Activated effector memory CD4-positive, alpha-beta T cell treated with anti-CD3 and anti-CD28 coated beads, Interleukin-2, amount 50 U/mL, for 16 hours (primary cell): ENCODE data around the gene SCAF11.
A peak's percentile ranks its signal among the peaks of the same experiment; 100 is the strongest.
"Not testable (repeated sequence)": the region's sequence is repeated elsewhere in the genome, so short reads cannot be mapped to it uniquely, and the experiment has no call there.

Source experiments
- DNase-seq: peaks from one replicate; pipeline ENCODE4 v3.0.0-alpha.2; 2020

SCAF11 gene, protein sequence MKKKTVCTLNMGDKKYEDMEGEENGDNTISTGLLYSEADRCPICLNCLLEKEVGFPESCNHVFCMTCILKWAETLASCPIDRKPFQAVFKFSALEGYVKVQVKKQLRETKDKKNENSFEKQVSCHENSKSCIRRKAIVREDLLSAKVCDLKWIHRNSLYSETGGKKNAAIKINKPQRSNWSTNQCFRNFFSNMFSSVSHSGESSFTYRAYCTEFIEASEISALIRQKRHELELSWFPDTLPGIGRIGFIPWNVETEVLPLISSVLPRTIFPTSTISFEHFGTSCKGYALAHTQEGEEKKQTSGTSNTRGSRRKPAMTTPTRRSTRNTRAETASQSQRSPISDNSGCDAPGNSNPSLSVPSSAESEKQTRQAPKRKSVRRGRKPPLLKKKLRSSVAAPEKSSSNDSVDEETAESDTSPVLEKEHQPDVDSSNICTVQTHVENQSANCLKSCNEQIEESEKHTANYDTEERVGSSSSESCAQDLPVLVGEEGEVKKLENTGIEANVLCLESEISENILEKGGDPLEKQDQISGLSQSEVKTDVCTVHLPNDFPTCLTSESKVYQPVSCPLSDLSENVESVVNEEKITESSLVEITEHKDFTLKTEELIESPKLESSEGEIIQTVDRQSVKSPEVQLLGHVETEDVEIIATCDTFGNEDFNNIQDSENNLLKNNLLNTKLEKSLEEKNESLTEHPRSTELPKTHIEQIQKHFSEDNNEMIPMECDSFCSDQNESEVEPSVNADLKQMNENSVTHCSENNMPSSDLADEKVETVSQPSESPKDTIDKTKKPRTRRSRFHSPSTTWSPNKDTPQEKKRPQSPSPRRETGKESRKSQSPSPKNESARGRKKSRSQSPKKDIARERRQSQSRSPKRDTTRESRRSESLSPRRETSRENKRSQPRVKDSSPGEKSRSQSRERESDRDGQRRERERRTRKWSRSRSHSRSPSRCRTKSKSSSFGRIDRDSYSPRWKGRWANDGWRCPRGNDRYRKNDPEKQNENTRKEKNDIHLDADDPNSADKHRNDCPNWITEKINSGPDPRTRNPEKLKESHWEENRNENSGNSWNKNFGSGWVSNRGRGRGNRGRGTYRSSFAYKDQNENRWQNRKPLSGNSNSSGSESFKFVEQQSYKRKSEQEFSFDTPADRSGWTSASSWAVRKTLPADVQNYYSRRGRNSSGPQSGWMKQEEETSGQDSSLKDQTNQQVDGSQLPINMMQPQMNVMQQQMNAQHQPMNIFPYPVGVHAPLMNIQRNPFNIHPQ (N-terminal part only)

GRCh38 chr12:45990468-45991283, at the start of gene SCAF11:
Gene SCAF11 (minus strand): TSS chr12:45990574. CDS start chr12:45964167, 26,407 bp downstream.
- DNase-seq: peak; percentile 100

DNA sequence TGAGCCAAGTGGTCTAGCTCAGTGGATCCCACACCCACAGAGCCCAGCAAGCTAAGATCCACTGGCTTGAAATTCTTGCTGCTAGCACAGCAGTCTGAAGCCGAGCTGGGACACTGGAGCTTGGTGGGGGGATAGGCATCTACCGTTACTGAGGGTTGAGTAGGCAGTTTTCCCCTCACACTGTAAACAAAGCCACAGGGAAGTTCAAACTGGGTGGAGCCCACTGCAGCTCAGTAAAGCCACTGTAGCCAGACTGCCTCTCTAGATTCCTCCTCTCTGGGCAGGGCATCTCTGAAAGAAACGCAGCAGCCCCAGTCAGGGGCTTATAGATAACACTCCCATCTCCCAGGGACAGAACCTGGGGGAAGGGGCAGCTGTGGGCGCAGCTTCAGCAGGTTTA, 46.7 kb upstream of the SCAF11 start:
- not testable (repeated sequence) for DNase-seq

- no peak for DNase-seq
Observed at GRCh38 chr12:46027172-46027571, 36.8 kb upstream of the SCAF11 start.

- no peak for DNase-seq
Observed at GRCh38 chr12:46024099-46024498, 33.7 kb upstream of the SCAF11 start.

DNA sequence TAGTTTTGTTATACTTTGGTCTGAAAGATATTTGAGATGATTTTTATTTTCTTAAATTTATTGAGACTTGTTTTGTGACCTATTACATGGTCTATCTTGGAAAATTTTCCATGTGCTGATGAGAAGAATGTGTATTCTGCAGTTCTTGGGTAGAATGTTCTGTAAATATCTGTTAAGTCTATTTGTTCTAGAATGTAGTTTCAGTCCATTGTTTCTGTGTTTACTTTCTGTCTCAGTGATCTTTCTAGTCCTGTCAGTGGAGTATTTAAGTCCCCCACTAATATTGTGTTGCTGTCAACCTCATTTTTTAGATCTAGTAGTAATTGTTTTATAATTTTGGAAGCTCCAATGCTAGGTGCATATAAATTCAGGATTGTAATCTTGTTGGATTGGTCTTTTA, 30.4 kb upstream of the SCAF11 start:
- no peak for DNase-seq

DNA sequence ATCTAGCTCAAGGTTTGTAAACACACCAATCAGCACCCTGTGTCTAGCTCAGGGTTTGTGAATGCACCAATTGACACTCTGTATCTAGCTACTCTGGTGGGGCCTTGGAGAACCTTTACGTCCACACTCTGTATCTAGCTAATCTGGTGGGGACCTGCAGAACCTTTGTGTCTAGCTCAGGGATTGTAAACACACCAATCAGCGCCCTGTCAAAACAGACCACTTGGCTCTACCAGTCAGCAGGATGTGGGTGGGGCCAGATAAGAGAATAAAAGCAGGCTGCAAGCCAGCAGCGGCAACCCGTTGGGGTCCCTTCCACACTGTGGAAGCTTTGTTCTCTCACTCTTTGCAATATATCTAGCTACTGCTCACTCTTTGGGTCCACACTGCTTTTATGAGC, 28.3 kb upstream of the SCAF11 start:
- not testable (repeated sequence) for DNase-seq

GRCh38 chr12:46017866-46018375, 27.5 kb upstream of the SCAF11 start:
- DNase-seq: not testable (repeated sequence)

DNA sequence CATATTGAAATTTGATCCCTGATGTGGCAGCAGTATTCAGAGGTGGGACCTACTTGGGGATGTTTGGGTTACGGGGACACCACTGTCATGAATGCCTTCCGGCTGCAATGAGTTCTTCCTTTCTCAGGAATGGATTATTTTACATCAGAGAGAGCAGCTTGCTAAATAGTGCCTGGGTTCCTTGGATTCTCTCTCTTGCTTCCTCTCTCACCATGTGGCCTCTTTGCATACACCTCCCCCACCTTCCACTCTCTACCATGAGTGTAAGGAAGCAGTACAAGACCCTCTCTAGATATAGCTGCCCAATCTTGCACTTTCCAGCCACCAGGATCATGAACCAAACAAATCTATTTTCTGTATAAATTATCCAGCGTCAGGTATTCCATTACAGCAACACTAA, 15.4 kb upstream of the SCAF11 start:
- no peak for DNase-seq

DNA sequence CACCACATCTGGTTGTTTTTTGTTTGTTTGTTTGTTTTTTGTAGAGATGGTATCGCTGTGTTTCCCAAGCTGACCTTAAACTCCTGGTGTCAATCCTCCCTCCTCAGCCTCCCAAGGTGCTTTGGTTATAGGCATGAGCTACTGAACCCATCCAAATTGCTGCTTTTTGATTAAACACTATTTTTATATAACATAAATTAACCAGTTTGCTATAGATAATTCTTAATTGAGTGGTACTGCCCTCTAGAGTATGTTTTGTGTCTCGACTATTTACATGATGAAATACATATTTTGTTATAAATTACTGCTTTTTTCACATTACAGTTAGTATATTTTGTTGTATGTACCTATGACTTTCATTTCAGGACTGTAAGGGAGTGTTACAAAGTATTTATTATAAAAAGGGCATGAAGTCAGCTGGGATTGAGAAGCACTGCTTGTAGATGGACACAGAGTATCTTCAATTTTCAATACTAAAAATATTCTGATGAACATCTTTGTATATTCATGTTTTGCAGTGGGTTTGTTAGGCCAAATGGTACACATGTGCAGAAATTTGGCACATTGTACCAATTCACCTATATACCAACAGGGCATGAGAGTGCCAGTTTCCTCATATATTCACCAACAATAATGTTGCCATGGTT, 14.9 kb upstream of the SCAF11 start:
- no peak for DNase-seq

DNA sequence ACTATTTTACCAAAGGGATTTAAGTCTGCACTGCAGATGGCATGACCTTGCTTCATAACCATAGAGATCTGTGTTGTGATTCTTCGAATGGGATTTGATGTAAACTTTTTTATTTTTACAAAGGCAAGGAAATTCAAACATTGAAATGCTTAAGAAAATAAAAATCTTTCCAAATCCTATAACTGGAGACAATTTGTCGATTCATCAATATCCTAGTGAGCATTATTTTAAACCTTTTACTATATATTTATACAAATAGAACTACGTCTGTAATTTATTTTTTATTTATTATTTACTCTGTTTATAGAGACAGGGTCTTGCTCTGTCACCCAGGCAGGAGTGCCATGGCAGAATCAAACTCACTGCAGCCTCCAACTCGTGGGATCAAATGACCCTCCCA, 14.3 kb upstream of the SCAF11 start:
- no peak for DNase-seq

- not testable (repeated sequence) for DNase-seq
Observed at GRCh38 chr12:46000076-46000475, 9.7 kb upstream of the SCAF11 start.

DNA sequence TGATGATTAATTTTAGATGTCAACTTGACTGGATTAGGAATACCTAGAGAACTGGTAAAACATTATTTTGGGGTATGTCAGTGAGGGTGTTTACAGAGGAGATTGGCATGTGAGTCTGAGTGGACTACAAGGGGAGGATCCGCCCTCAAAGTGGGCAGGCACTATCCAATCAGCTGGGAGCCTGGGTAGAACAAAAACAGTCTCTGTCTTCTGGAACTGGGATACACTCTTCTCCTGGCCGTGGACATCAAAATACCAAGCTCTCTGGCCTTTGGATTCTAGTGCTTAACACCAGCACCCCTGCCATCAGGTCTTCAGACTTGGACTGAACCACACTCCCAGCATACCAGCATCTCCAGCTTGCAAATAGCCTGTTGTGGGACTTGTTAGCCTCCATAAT, 4.4 kb upstream of the SCAF11 start:
- DNase-seq: no peak

- DNase-seq: peak; percentile 89
Observed at GRCh38 chr12:45991284-45992249, 1.2 kb upstream of the SCAF11 start.

- peak; percentile 83 for DNase-seq
Observed at GRCh38 chr12:45989721-45990467, 480 bp downstream of the SCAF11 start.

- no peak for DNase-seq
Observed at GRCh38 chr12:45989287-45989686, 1.1 kb downstream of the SCAF11 start.

GRCh38 chr12:45988264-45988663, 2.1 kb downstream of the SCAF11 start:
- DNase-seq: no peak

DNA sequence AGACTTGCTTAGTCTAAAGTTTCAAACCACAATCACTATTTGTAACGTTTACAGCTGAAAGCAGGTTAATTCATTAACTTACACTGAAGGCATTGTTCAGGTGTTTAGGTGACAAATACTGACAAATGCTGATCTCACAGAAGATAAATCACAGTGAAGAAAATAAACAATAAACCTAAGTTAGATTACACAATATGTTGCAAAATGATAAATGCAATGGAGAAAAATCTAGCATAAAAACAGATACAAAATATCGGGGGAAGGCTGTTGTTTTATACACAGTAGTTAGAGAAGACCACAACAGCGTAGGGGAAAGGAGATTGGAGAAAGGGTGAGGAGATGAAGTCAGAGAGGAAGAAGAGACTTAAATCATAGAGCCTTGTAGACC, 3.0 kb downstream of the SCAF11 start:
- DNase-seq: no peak

DNA sequence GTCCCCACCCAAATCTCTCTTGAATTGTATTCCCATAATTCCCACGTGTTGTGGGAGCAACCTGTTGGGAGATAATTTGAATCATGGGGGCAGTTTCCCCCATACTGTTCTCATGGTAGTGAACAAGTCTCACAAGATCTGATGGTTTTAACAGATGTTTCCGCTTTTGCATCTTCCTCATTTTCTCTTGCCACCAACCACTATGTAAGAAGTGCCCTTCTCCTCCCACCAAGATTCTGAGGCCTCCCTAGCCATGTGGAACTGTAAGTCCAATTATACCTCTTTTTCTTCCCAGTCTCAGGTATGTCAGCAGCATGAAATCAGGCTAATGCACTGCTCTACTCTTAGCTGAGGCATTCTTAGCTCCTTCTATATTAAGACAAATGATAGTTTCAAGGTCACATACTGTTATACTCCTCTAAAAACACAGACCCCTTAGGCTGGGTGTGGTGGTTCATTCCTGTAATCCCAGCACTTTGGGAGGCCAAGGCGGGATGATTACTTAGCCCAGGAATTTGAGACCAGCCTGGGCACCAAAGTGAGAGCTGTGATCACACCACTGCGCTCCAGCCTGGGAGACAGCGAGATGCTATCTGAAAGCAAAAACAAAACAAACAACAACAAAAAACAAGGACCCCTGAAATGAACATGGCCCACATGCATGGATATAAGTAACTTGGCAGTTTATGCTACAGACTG, 3.6 kb downstream of the SCAF11 start:
- DNase-seq: no peak
